GM12801 (cell line): ENCODE results near the gene GSK3A.

Source experiments
- CTCF ChIP-seq: IDR thresholded peaks from one replicate; pipeline ENCODE4 v1.5.1; 2011; ENCODE audit warnings: control low read depth; ENCODE audit not compliant: insufficient read length; ENCODE audit errors: extremely low read depth

The GSK3A gene

DNA sequence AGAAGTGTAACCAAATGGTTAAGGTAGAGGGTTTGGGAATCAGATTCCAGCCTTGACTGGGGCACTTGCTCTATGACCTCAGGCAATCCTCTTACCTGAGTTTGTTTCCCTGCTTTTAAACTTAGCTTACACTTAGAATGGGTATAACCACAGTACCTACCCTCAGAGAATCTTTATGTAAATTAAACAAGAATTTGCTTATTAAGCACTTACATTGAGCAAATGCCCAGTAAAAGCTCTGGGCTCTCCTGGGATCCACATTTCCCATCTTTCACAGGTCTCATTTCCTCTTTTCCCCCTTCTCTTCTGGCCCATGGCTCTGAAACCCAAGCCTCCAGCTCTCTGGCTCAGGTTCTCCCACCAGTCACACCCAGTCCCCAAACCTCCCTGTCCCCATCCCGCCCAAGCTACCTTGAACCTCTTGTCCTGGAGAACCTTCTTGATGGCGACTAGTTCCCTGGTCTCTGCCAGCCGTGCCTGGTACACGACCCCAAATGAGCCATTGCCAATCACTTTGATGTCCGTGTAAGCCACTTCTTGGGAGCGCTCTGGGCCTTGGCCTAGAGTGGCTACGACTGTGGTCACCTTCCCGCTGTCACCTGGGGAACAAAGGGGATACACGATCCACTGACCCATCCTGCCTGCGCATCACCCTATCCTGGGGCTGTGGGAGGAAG, 2.7 kb downstream of the GSK3A start:
- TF ChIP-seq CTCF = no peak

GRCh38 chr19:42235181-42235580, 7.2 kb downstream of the GSK3A start:
- no peak for TF ChIP-seq CTCF

DNA sequence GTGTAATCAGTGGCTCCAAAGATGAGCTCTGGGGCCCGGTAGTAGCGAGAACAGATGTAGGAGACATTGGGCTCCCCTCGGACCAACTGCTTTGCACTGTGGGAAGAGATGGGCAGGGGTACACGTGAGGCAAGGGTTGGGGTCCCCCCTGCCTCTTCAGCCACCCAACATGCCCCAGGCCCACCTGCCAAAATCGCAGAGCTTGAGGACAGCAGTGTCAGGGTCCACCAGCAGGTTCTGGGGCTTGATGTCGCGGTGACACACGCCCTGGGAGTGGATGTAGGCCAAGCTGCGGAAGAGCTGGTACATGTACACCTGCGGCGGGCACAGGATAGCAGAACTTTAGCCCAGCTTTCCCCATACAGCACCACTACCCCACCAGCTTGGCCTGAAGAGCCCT, 8.0 kb downstream of the GSK3A start:
- TF ChIP-seq CTCF = no peak

- no peak for TF ChIP-seq CTCF
Observed at GRCh38 chr19:42233678-42234292, 8.6 kb downstream of the GSK3A start.

DNA sequence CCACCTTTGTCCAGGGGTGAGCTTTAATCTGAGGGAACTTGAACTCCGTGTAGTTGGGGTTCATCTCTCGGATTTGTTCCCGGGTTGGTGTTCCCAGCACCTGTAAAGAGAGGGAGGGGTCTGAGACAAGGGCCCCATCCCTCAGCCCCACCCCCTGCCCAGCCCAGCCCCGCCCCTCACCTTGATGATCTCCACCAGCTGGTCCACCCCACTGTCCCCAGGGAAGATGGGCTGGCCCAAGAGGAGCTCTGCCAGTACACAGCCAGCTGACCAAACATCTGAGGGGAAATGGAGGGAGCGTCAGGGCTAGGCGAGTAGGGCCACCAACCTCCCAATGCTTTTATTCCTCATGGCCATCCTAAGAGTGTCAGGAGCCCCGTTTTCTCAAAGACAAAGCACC, 9.3 kb downstream of the GSK3A start:
- TF ChIP-seq CTCF = no peak

GRCh38 chr19:42232435-42232834, 10.0 kb downstream of the GSK3A start:
- TF ChIP-seq CTCF = no peak

GRCh38 chr19:42230571-42230970, 11.8 kb downstream of the GSK3A start:
- no peak for TF ChIP-seq CTCF
